ENCODE results near the gene NADK. TPM values are rescaled to one million over a fixed set of nuclear protein-coding genes. Genes with fewer than 3 reads are reported as not detected.

Gene NADK
- total RNA-seq, 2 experiments from 2014 or later = 156 to 184 TPM

- H4K20me1 ChIP-seq (ENCODE audit: insufficient read depth, low read length) = peaks cover 6% of the 10 kb centered on the region
- POLR2A ChIA-PET = interaction anchor here (0.6 to 1.7 kb wide), 10 partner anchors 11 to 129 kb away, joined by 3 to 8 read pairs (median 4); no protein-coding TSS in a partner anchor
- H3K4me3 ChIP-seq (ENCODE audit: low read depth, low read length, poor library complexity, severe bottlenecking) = peak overlapping the region; percentile 97
- no peaks in the 10 kb centered on the region for H3K9me2 ChIP-seq (ENCODE audit: insufficient read depth, low read length)
- peak; percentile 90 for DNase-seq (ENCODE audit: low spot score)
- peaks cover 23% of the 10 kb centered on the region for H3K36me3 ChIP-seq (ENCODE audit: insufficient read depth, low read length)
- no peaks in the 10 kb centered on the region for H3K9me3 ChIP-seq (ENCODE audit: low read length)
- peaks cover 71% of the 10 kb centered on the region for H3K4me1 ChIP-seq (ENCODE audit: insufficient read depth, low read length, poor library complexity, severe bottlenecking)
- CTCF ChIA-PET (ENCODE audit: unreplicated experiment) = interaction anchor here (0.6 to 1.3 kb wide), 5 partner anchors 9 to 130 kb away, joined by 3 to 5 read pairs (median 3); no protein-coding TSS in a partner anchor
- peak overlapping the region; percentile 96 for H3K27ac ChIP-seq (ENCODE audit: low read depth, low read length, poor library complexity, severe bottlenecking)
- no TSS peak for BruUV-seq (replicated peaks)
- TF ChIP-seq, protein P1, sequence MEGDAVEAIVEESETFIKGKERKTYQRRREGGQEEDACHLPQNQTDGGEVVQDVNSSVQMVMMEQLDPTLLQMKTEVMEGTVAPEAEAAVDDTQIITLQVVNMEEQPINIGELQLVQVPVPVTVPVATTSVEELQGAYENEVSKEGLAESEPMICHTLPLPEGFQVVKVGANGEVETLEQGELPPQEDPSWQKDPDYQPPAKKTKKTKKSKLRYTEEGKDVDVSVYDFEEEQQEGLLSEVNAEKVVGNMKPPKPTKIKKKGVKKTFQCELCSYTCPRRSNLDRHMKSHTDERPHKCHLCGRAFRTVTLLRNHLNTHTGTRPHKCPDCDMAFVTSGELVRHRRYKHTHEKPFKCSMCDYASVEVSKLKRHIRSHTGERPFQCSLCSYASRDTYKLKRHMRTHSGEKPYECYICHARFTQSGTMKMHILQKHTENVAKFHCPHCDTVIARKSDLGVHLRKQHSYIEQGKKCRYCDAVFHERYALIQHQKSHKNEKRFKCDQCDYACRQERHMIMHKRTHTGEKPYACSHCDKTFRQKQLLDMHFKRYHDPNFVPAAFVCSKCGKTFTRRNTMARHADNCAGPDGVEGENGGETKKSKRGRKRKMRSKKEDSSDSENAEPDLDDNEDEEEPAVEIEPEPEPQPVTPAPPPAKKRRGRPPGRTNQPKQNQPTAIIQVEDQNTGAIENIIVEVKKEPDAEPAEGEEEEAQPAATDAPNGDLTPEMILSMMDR (conservative IDR thresholded peaks at IDR 0.05; ENCODE audit: low read length) = peak; percentile 30; the same call in 1 of the 2 replicates
- no peak for TF ChIP-seq EZH2phosphoT487 (IDR thresholded peaks at IDR 0.05; ENCODE audit: borderline replicate concordance, low read depth, low read length)
- intact Hi-C loops (cut with micrococcal nuclease; ENCODE audit: unreplicated experiment) = loop anchor here (1.0 to 2.0 kb wide), 4 partner anchors 53 to 126 kb away; no protein-coding TSS in a partner anchor
- H2AFZ ChIP-seq (ENCODE audit: low read length) = no peak overlapping the region
- peaks cover 32% of the 10 kb centered on the region for H3K79me2 ChIP-seq (ENCODE audit: insufficient read depth, low read depth, low read length)
- peak overlapping the region; percentile 92 for H3K4me2 ChIP-seq (ENCODE audit: low read length)
Measured at GRCh38 chr1:1779691-1780597, 1.7 kb upstream of the NADK start.

GRCh38 chr1:1779320-1779675 is 1.0 kb upstream of the NADK start:
- peak overlapping the region; percentile 96 for H3K27ac ChIP-seq (ENCODE audit: low read depth, low read length, poor library complexity, severe bottlenecking)
- peaks cover 38% of the 10 kb centered on the region for H3K79me2 ChIP-seq (ENCODE audit: insufficient read depth, low read depth, low read length)
- H3K9me2 ChIP-seq (ENCODE audit: insufficient read depth, low read length) = no peaks in the 10 kb centered on the region
- intact Hi-C loops (cut with micrococcal nuclease; ENCODE audit: unreplicated experiment) = loop anchor here (1.0 to 2.0 kb wide), 4 partner anchors 54 to 127 kb away; no protein-coding TSS in a partner anchor
- DNase-seq (ENCODE audit: low spot score) = no peak
- no TSS peak for BruUV-seq (replicated peaks)
- H2AFZ ChIP-seq (ENCODE audit: low read length) = no peak overlapping the region
- no peak for TF ChIP-seq EZH2phosphoT487 (IDR thresholded peaks at IDR 0.05; ENCODE audit: borderline replicate concordance, low read depth, low read length)
- TF ChIP-seq, protein P1 (conservative IDR thresholded peaks at IDR 0.05; ENCODE audit: low read length) = peak; percentile 49; the same call in 1 of the 2 replicates
- ChIA-PET POLR2A (interaction anchor here (1.0 to 1.7 kb wide), 5 partner anchors 16 to 130 kb away, joined by 3 to 8 read pairs (median 4); no protein-coding TSS in a partner anchor), CTCF (ENCODE audit: unreplicated experiment) (interaction anchor here (0.5 to 1.3 kb wide), 6 partner anchors 10 to 148 kb away, joined by 3 to 5 read pairs (median 3); no protein-coding TSS in a partner anchor)
- H3K4me2 ChIP-seq (ENCODE audit: low read length) = peak overlapping the region; percentile 92
- H3K9me3 ChIP-seq (ENCODE audit: low read length) = no peaks in the 10 kb centered on the region
- H4K20me1 ChIP-seq (ENCODE audit: insufficient read depth, low read length) = peaks cover 8% of the 10 kb centered on the region
- H3K4me3 ChIP-seq (ENCODE audit: low read depth, low read length, poor library complexity, severe bottlenecking) = peak overlapping the region; percentile 97
- H3K36me3 ChIP-seq (ENCODE audit: insufficient read depth, low read length) = peaks cover 23% of the 10 kb centered on the region
- H3K4me1 ChIP-seq (ENCODE audit: insufficient read depth, low read length, poor library complexity, severe bottlenecking) = peaks cover 78% of the 10 kb centered on the region

Data from OCI-LY7 (cell line).